B cell (primary cell): ENCODE data around the gene SLC17A1.

Experiments
- EZH2 ChIP-seq: IDR thresholded peaks from 2 replicates; pipeline ENCODE4 v1.6.1; 2012; ENCODE audit warnings: borderline replicate concordance, low read depth, mild to moderate bottlenecking, moderate library complexity, low read length; ENCODE audit not compliant: insufficient read depth, poor library complexity, severe bottlenecking
- TF ChIP-seq, protein P1 (sequence below): fragments of 200-600 bp; IDR thresholded peaks from one replicate; pipeline ENCODE4 v1.8.0; 2022; ENCODE audit warnings: antibody characterized with exemption, mild to moderate bottlenecking

DNA sequence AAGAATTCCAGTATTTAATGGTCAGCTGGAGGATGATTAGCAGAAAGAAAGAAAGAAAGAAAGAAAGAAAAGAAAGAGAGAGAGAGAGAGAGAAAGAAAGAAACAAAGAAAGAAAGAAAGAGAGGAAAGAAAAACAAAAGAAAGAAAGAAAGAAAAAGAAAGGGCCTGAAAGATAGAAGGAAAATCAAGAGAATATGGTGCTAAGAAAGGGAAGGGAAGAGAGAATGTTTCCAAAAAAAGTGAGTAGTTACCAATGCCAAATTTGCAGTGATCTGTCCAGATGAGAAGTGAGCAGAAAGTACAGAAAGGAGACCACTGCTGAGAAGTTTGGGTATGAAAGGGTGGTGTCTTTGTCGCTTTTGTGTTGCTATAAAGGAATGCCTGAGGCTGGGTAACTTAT lies 50.7 kb downstream of the SLC17A1 start:
- TF ChIP-seq, protein P1, sequence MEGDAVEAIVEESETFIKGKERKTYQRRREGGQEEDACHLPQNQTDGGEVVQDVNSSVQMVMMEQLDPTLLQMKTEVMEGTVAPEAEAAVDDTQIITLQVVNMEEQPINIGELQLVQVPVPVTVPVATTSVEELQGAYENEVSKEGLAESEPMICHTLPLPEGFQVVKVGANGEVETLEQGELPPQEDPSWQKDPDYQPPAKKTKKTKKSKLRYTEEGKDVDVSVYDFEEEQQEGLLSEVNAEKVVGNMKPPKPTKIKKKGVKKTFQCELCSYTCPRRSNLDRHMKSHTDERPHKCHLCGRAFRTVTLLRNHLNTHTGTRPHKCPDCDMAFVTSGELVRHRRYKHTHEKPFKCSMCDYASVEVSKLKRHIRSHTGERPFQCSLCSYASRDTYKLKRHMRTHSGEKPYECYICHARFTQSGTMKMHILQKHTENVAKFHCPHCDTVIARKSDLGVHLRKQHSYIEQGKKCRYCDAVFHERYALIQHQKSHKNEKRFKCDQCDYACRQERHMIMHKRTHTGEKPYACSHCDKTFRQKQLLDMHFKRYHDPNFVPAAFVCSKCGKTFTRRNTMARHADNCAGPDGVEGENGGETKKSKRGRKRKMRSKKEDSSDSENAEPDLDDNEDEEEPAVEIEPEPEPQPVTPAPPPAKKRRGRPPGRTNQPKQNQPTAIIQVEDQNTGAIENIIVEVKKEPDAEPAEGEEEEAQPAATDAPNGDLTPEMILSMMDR = no peak
- no peak for TF ChIP-seq EZH2
